Fibroblast of the aortic adventitia (primary cell): ENCODE measurements around the gene SULT1C4. TPM values are rescaled to one million over a fixed set of nuclear protein-coding genes. Genes with fewer than 3 reads are reported as not detected.

Experiments used
- DNase-seq: peaks from one replicate; pipeline ENCODE4 v3.0.0-alpha.2; 2010; ENCODE audit warnings: low read depth
- H3K4me3 ChIP-seq: 2 replicates; pipeline ENCODE4 v1.5.1; 2011; ENCODE audit warnings: low read depth, mild to moderate bottlenecking, control low read depth, low read length, moderate library complexity
- CTCF ChIP-seq: IDR thresholded peaks from 2 replicates; pipeline ENCODE4 v1.5.1; 2011; ENCODE audit warnings: mild to moderate bottlenecking, low read length, control low read depth, inconsistent platforms; ENCODE audit not compliant: insufficient read depth
- total RNA-seq: library from RNA; depleted of rRNA; stranded (reverse); fragments of >200 nt; gene quantifications from 2 replicates; pipeline ENCODE4 v1.2.3, GENCODE V29; 2012; ENCODE audit warnings: low replicate concordance

The SULT1C4 gene
- total RNA-seq, 1 donor: not detected

GRCh38 chr2:108369153-108369552 is 8.6 kb upstream of the SULT1C4 start:
- no peak for DNase-seq
- no peak overlapping the region for H3K4me3 ChIP-seq
- no peak for TF ChIP-seq CTCF

GRCh38 chr2:108370080-108370479 is 7.7 kb upstream of the SULT1C4 start:
- TF ChIP-seq CTCF: no peak
- no peak for DNase-seq
- no peak overlapping the region for H3K4me3 ChIP-seq

GRCh38 chr2:108376774-108377173 is 980 bp upstream of the SULT1C4 start:
- DNase-seq: no peak
- H3K4me3 ChIP-seq: no peak overlapping the region
- no peak for TF ChIP-seq CTCF

GRCh38 chr2:108377401-108377800 is 353 bp upstream of the SULT1C4 start:
- H3K4me3 ChIP-seq: no peak overlapping the region
- TF ChIP-seq CTCF: no peak
- no peak for DNase-seq

GRCh38 chr2:108378851-108379250 is 1.1 kb downstream of the SULT1C4 start:
- no peak for DNase-seq
- no peak overlapping the region for H3K4me3 ChIP-seq
- TF ChIP-seq CTCF: no peak

- DNase-seq: no peak
- no peak for TF ChIP-seq CTCF
- H3K4me3 ChIP-seq: no peak overlapping the region
Observed at GRCh38 chr2:108382196-108382595, 4.4 kb downstream of the SULT1C4 start.

GRCh38 chr2:108383146-108383830 is 5.5 kb downstream of the SULT1C4 start:
- no peak for DNase-seq
- H3K4me3 ChIP-seq: no peak overlapping the region
- TF ChIP-seq CTCF: no peak
